ENCODE measurements around the gene ZNF346. TPM values are rescaled to one million over a fixed set of nuclear protein-coding genes. Genes with fewer than 3 reads are reported as not detected.

The ZNF346 gene
- total and polyA plus RNA-seq, 10 donors, result 5.9 to 36.3 (median 25.6) TPM

DNA sequence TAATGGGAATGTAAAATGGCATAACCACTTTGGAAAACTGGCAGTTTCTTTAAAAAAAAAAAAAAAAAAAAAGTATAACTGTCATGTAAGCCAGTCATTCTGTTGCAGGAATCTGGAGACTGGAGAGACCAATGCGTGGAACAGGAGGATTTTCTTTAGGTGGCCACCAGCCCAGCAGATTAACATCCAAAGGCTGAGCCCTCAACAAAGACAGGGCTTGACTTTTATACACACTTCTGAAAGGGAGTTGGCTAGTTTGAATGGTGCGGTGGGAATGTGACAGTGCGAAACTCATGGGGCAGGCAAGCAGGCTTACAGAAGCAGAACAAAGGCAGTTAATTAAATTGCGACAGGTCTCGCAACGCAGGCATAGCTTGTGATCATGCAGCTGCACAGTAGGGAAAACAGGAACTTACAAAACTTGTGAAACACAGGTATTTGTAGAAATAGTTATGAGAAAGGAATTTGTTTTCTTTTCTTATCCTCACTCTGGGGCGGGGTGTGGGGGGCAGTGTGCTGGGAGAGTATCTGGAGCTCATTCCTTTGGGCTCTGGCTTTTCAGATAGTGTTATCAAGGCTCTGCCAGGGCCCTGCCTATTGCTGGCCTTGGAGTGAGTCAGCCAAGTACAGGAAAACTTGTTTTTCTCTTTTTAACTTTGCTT is 27.9 kb upstream of the ZNF346 start:
- intact Hi-C loops (cut with DNase I; ENCODE audit: low total_unique reads), result no loop called here
- H3K36me3 ChIP-seq, result peaks cover 0 to under 1% (median 0%) of the 10 kb centered on the region in 6 donors
- 39 to 63% (median 49%) methylated on average over 7 of the region's 7 CpGs for WGBS, 5 donors
- H3K4me1 ChIP-seq, result peaks cover 13 to 100% (median 59%) of the 10 kb centered on the region in 6 donors
- TF ChIP-seq POLR2AphosphoS5 (IDR thresholded peaks at IDR 0.05) (peak in 1 of 3 donors; percentile 81), POLR2A (IDR thresholded peaks at IDR 0.05) (no peak)
- DNase-seq, result peak; percentile 83
- H3K27me3 ChIP-seq (replicated peaks in 1 of 7), result no peaks in the 10 kb centered on the region
- H3K4me3 ChIP-seq, result peak overlapping the region in 1 of 8 donors; percentile 56
- H3K27ac ChIP-seq, result peak overlapping the region in 7 of 8 donors; percentile 73 to 91 (median 89)
- H3K9me3 ChIP-seq, result peaks cover 0 to 8% (median 4%) of the 10 kb centered on the region in 8 donors

DNA sequence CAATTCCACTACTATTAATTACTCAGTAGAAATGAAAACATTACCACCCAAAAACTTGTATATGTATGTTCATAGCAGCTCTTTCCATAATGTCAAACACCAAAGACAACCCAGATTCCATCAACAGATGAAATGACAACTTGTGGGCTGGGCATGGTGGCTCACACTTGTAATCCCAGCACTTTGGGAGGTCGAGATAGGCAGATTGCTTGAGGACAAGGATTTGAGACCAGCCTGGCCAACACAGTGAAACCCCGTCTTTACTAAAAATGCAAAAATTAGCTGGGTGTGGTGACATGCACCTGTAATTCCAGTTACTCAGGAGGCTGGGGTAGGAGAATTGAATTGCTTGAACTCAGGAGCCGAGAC is 27.4 kb upstream of the ZNF346 start:
- H3K27ac ChIP-seq, result peak overlapping the region in 7 of 8 donors; percentile 73 to 91 (median 89)
- H3K9me3 ChIP-seq, result peaks cover 0 to 8% (median 4%) of the 10 kb centered on the region in 8 donors
- intact Hi-C loops (cut with DNase I; ENCODE audit: low total_unique reads), result no loop called here
- H3K27me3 ChIP-seq (replicated peaks in 1 of 7), result no peaks in the 10 kb centered on the region
- peak overlapping the region in 1 of 8 donors; percentile 56 for H3K4me3 ChIP-seq
- 68 to 87% (median 79%) methylated on average over 3 of the region's 3 CpGs for WGBS, 5 donors
- TF ChIP-seq, protein P1, sequence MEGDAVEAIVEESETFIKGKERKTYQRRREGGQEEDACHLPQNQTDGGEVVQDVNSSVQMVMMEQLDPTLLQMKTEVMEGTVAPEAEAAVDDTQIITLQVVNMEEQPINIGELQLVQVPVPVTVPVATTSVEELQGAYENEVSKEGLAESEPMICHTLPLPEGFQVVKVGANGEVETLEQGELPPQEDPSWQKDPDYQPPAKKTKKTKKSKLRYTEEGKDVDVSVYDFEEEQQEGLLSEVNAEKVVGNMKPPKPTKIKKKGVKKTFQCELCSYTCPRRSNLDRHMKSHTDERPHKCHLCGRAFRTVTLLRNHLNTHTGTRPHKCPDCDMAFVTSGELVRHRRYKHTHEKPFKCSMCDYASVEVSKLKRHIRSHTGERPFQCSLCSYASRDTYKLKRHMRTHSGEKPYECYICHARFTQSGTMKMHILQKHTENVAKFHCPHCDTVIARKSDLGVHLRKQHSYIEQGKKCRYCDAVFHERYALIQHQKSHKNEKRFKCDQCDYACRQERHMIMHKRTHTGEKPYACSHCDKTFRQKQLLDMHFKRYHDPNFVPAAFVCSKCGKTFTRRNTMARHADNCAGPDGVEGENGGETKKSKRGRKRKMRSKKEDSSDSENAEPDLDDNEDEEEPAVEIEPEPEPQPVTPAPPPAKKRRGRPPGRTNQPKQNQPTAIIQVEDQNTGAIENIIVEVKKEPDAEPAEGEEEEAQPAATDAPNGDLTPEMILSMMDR (IDR thresholded peaks at IDR 0.05 in 8 of 11, conservative IDR thresholded peaks at IDR 0.05 in 3 of 11), result no peak
- no peak for TF ChIP-seq POLR2AphosphoS5 (IDR thresholded peaks at IDR 0.05)
- TF ChIP-seq POLR2A (IDR thresholded peaks at IDR 0.05), result no peak
- no peak for DNase-seq
- H3K36me3 ChIP-seq, result peaks cover 0 to 5% (median 0%) of the 10 kb centered on the region in 6 donors
- H3K4me1 ChIP-seq, result peaks cover 13 to 100% (median 57%) of the 10 kb centered on the region in 6 donors

DNA sequence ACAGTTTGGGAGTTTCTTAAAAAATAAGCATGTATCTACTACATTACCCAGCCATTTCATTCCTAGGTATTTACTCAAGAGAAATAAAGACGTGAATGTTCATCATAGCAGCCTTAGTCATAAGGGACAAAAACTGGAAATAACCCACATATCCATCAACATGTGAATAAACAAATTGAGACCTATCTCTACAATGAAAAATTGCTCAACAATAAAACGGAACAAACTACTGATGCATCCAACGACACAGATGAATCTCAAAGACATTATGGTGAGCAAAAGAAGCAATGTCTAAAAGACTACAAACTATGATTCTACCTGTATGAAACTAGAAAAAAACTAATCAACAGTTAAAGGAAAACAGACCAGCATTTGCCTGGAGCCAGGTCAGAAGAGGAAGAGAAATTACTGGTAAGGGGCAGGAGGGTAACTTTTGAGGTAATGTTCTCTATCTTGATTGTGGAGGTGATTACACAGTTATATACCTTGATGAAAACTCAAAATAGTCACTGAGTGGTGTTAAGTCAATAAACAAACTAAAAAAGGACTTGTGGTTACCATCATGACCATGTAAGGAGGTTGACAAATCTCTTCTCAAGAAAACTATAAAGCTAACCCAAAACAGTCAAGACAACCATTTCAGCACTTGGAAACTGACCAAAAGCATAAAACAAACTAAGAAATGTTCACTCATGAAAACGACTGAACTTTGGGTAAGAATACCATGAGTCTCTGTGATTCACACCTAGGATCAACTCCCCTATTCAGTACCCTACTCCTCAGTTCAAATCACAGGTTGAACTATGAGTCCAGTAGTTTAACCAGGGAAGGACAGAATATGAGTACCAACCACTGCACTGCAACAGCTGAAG is 26.4 kb upstream of the ZNF346 start:
- Histone ChIP-seq H3K4me3 (peak overlapping the region in 1 of 8 donors; percentile 26), H3K36me3 (peaks cover 0 to 6% (median 0%) of the 10 kb centered on the region in 6 donors), H3K4me1 (peaks cover 13 to 100% (median 58%) of the 10 kb centered on the region in 6 donors), H3K27me3 (replicated peaks in 1 of 7) (no peaks in the 10 kb centered on the region), H3K27ac (peak overlapping the region in 7 of 8 donors; percentile 73 to 91 (median 89)), H3K9me3 (peaks cover 0 to 8% (median 4%) of the 10 kb centered on the region in 8 donors)
- TF ChIP-seq, protein P1 (IDR thresholded peaks at IDR 0.05 in 8 of 11, conservative IDR thresholded peaks at IDR 0.05 in 3 of 11), result no peak
- no peak for TF ChIP-seq POLR2A (IDR thresholded peaks at IDR 0.05)
- no peak for TF ChIP-seq POLR2AphosphoS5 (IDR thresholded peaks at IDR 0.05)
- intact Hi-C loops (cut with DNase I; ENCODE audit: low total_unique reads), result no loop called here
- WGBS, 5 donors, result 35 to 60% (median 47%) methylated on average over 4 of the region's 4 CpGs
- DNase-seq, result no peak

DNA sequence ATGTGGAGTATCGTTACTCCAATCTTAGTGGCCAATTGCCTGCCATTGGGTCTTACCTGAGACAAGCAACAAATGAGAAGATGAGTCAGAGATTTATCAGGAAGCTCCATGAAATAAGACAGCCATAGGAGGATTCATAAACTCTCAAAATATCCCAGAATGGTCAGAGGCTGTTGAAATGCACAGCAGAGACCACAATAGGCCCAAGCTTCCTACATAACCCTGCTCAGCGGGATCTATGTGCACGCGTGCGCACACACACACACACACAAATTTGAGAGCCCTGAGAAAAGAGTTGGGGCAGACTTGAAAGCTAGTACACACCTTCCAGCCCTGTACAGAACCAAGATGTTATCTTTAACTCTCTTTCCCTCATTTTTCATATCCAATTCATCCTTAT is 25.7 kb upstream of the ZNF346 start:
- H3K9me3 ChIP-seq, result peaks cover 0 to 8% (median 4%) of the 10 kb centered on the region in 8 donors
- 83 to 94% (median 89%) methylated on average over 5 of the region's 5 CpGs for WGBS, 5 donors
- intact Hi-C loops (cut with DNase I; ENCODE audit: low total_unique reads), result no loop called here
- H3K27me3 ChIP-seq (replicated peaks in 1 of 7), result no peaks in the 10 kb centered on the region
- H3K27ac ChIP-seq, result peak overlapping the region in 7 of 8 donors; percentile 73 to 91 (median 89)
- H3K4me1 ChIP-seq, result peaks cover 13 to 100% (median 60%) of the 10 kb centered on the region in 6 donors
- TF ChIP-seq POLR2A (IDR thresholded peaks at IDR 0.05) (no peak), POLR2AphosphoS5 (IDR thresholded peaks at IDR 0.05) (no peak)
- TF ChIP-seq, protein P1 (IDR thresholded peaks at IDR 0.05 in 8 of 11, conservative IDR thresholded peaks at IDR 0.05 in 3 of 11), result no peak
- peaks cover 0 to 6% (median 0%) of the 10 kb centered on the region in 6 donors for H3K36me3 ChIP-seq
- H3K4me3 ChIP-seq, result peak overlapping the region in 1 of 8 donors; percentile 26
- DNase-seq, result no peak

Data from spleen (tissue), 11 donors.